ENCODE results near the gene RNASE11.

- no peak for TF ChIP-seq POLR2AphosphoS5 (IDR thresholded peaks at IDR 0.05; ENCODE audit: low read length)
- TF ChIP-seq CTCF (IDR thresholded peaks at IDR 0.05 in 2 of 3, conservative IDR thresholded peaks at IDR 0.05 in 1 of 3; ENCODE audit: control insufficient read depth in 2 of 3, extremely low read depth in 1 of 3, insufficient read depth in 1 of 3, low read depth in 3 of 3, low read length in 3 of 3): no peak
- TF ChIP-seq HDAC2 (IDR thresholded peaks at IDR 0.05): no peak
- TF ChIP-seq MXI1 (IDR thresholded peaks at IDR 0.05; ENCODE audit: low read depth, low read length): no peak
- no peak for TF ChIP-seq SP1 (IDR thresholded peaks at IDR 0.05; ENCODE audit: low read depth, low read length)
- no peak for TF ChIP-seq EZH2 (IDR thresholded peaks at IDR 0.05; ENCODE audit: borderline replicate concordance, control insufficient read depth, low read depth, low read length)
- TF ChIP-seq MYC (IDR thresholded peaks at IDR 0.05; ENCODE audit: insufficient read depth, insufficient read length, insufficient replicate concordance, low read length, severe bottlenecking): no peak
- TF ChIP-seq CREM (IDR thresholded peaks at IDR 0.05; ENCODE audit: low read depth): no peak
- TF ChIP-seq REST (IDR thresholded peaks at IDR 0.05; ENCODE audit: low read depth, low read length): no peak
- TF ChIP-seq MEF2A (IDR thresholded peaks at IDR 0.05; ENCODE audit: insufficient read depth, low read depth, low read length): no peak
These were observed 39.2 kb downstream of the RNASE11 start for GRCh38 chr14:20548414-20549158.
